Measurements from ENCODE around the gene GALNT2. TPM values are rescaled to one million over a fixed set of nuclear protein-coding genes. Genes with fewer than 3 reads are reported as not detected.

Gene GALNT2
- total and polyA plus RNA-seq, 4 donors: 47.5 to 182 (median 114) TPM

GRCh38 chr1:230249695-230250480 lies 182.8 kb downstream of the GALNT2 start:
- Histone ChIP-seq H3K9me3 (ENCODE audit: control insufficient read depth in 4 of 4, low read length in 3 of 4) (no peaks in the 10 kb centered on the region), H3K4me3 (ENCODE audit: low read depth in 1 of 3, low read length in 3 of 3) (no peak overlapping the region), H3K27ac (ENCODE audit: low read depth in 1 of 2, low read length in 2 of 2) (no peak overlapping the region), H3K27me3 (ENCODE audit: control insufficient read depth in 4 of 4, insufficient read depth in 4 of 4, low read length in 3 of 4) (no peaks in the 10 kb centered on the region), H3K9ac (ENCODE audit: low read depth in 1 of 2, low read length in 2 of 2) (no peak overlapping the region), H3K4me1 (ENCODE audit: control insufficient read depth in 4 of 4, insufficient read depth in 4 of 4, low read length in 3 of 4) (peaks cover 0 to 4% (median 0%) of the 10 kb centered on the region in 4 donors), H3K36me3 (ENCODE audit: control insufficient read depth in 4 of 4, insufficient read depth in 3 of 4, low read depth in 1 of 4, low read length in 3 of 4) (peaks cover 15 to 74% (median 50%) of the 10 kb centered on the region in 4 donors)
- TF ChIP-seq ZBTB33 (IDR thresholded peaks at IDR 0.05): no peak
- no peak for TF ChIP-seq NR2F2 (IDR thresholded peaks at IDR 0.05)
- TF ChIP-seq FOXA2 (IDR thresholded peaks at IDR 0.05): no peak
- no peak for TF ChIP-seq RAD21 (IDR thresholded peaks at IDR 0.05)
- no peak for TF ChIP-seq HNF4G (IDR thresholded peaks at IDR 0.05)
- no peak for TF ChIP-seq ATF3 (IDR thresholded peaks at IDR 0.05)
- TF ChIP-seq FOXA1 (IDR thresholded peaks at IDR 0.05): no peak
- TF ChIP-seq RXRA (IDR thresholded peaks at IDR 0.05): no peak
- TF ChIP-seq TAF1 (conservative IDR thresholded peaks at IDR 0.05): no peak
- no peak for TF ChIP-seq GABPA (IDR thresholded peaks at IDR 0.05 in 1 of 2, conservative IDR thresholded peaks at IDR 0.05 in 1 of 2)
- no peak for TF ChIP-seq YY1 (IDR thresholded peaks at IDR 0.05)
- TF ChIP-seq SP1 (IDR thresholded peaks at IDR 0.05): no peak
- no peak for TF ChIP-seq EGR1 (IDR thresholded peaks at IDR 0.05; ENCODE audit: low read depth in 2 of 2)
- no peak for TF ChIP-seq MAX (IDR thresholded peaks at IDR 0.05)
- no peak for TF ChIP-seq JUND (IDR thresholded peaks at IDR 0.05)
- WGBS: 97% methylated on average over 11 of the region's 11 CpGs
- DNase-seq (ENCODE audit: low spot score): no peak

- peaks cover 18 to 77% (median 53%) of the 10 kb centered on the region in 4 donors for H3K36me3 ChIP-seq (ENCODE audit: control insufficient read depth in 4 of 4, insufficient read depth in 3 of 4, low read depth in 1 of 4, low read length in 3 of 4)
These were observed 183.6 kb downstream of the GALNT2 start for GRCh38 chr1:230250666-230251065.

More at GRCh38 chr1:230250666-230251065, 183.6 kb downstream of the GALNT2 start:
- Histone ChIP-seq H3K9me3 (ENCODE audit: control insufficient read depth in 4 of 4, low read length in 3 of 4) (no peaks in the 10 kb centered on the region), H3K27ac (ENCODE audit: low read depth in 1 of 2, low read length in 2 of 2) (no peak overlapping the region), H3K4me3 (ENCODE audit: low read depth in 1 of 3, low read length in 3 of 3) (no peak overlapping the region), H3K27me3 (ENCODE audit: control insufficient read depth in 4 of 4, insufficient read depth in 4 of 4, low read length in 3 of 4) (no peaks in the 10 kb centered on the region), H3K9ac (ENCODE audit: low read depth in 1 of 2, low read length in 2 of 2) (no peak overlapping the region), H3K4me1 (ENCODE audit: control insufficient read depth in 4 of 4, insufficient read depth in 4 of 4, low read length in 3 of 4) (peaks cover 0 to 4% (median 0%) of the 10 kb centered on the region in 4 donors)
- TF ChIP-seq HNF4G (IDR thresholded peaks at IDR 0.05) (no peak), TAF1 (conservative IDR thresholded peaks at IDR 0.05) (no peak), GABPA (IDR thresholded peaks at IDR 0.05 in 1 of 2, conservative IDR thresholded peaks at IDR 0.05 in 1 of 2) (no peak), SP1 (IDR thresholded peaks at IDR 0.05) (no peak), ATF3 (IDR thresholded peaks at IDR 0.05) (no peak), HNF4A (conservative IDR thresholded peaks at IDR 0.05) (no peak), MAX (IDR thresholded peaks at IDR 0.05) (no peak), RXRA (IDR thresholded peaks at IDR 0.05) (no peak), FOXA1 (IDR thresholded peaks at IDR 0.05) (no peak), FOXA2 (IDR thresholded peaks at IDR 0.05) (no peak), EGR1 (IDR thresholded peaks at IDR 0.05; ENCODE audit: low read depth in 2 of 2) (no peak), JUND (IDR thresholded peaks at IDR 0.05) (no peak), NR2F2 (IDR thresholded peaks at IDR 0.05) (no peak), REST (IDR thresholded peaks at IDR 0.05) (no peak), ZBTB33 (IDR thresholded peaks at IDR 0.05) (no peak), RAD21 (IDR thresholded peaks at IDR 0.05) (no peak), CTCF (IDR thresholded peaks at IDR 0.05; ENCODE audit: low read depth, low read length, missing input control) (no peak)
- 89% methylated on average over 8 of the region's 8 CpGs for WGBS
- DNase-seq (ENCODE audit: low spot score): no peak
